NCI-H1092 treated with DMSO at 0.1 percent for 48 hours (cell line): ENCODE results near the gene TAOK1.

ENCODE experiments used
- DNase-seq: peaks from one replicate; lab custom pipeline; 2025; lab: John Stamatoyannopoulos, UW

TAOK1 gene

GRCh38 chr17:29584452-29585079 lies 194.4 kb downstream of the TAOK1 start:
- DNase-seq = no peak

- DNase-seq = no peak
These were observed 195.1 kb downstream of the TAOK1 start for GRCh38 chr17:29585080-29585751.

GRCh38 chr17:29586676-29587469 lies 196.7 kb downstream of the TAOK1 start:
- no peak for DNase-seq

DNA sequence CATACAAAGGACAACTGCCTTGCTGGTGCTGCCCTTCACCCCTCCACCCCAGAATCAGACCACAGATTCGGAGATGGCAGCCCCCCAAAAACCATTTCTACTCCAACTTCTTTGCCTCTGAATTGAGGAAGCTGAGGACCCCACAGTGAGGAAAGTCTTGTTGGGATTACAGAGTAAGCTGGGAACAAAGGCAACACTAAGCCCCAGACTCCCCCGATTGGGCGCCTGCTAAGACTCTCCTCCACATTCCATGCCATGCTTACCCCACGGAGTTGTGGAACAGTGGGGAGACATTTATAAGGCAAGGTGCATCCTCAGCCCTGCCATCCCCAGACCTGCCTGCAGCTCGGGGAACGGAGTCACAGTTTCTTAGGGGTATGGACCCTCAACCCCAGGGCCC lies 197.4 kb downstream of the TAOK1 start:
- DNase-seq = no peak

DNA sequence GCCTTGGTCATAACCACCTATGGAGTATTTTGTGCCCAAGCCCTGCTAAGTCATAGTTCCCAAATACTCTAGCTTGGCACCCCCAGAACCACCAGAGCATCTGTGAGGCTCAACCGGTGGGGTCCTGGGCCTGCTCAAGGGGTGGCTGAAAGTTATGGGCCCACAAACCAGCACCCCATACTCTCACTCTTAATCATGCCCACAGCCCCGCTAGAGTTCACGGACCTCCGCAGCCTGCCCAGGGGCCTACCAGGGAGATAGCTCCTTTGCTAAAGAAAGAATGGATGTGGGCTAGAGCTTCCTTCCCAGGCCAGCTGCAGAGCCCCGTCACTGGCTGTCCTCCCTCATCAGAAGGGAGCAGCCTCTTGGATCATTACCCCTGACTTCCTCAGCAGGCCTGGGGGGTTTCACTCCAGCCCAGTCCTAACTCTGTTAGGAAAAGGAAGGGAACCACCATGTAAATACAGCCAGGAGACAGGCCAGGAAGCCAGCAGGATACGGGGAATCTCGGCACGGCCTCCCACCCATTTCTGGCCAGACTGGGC lies 197.9 kb downstream of the TAOK1 start:
- no peak for DNase-seq

GRCh38 chr17:29588562-29589411 lies 198.6 kb downstream of the TAOK1 start:
- peak; percentile 36 for DNase-seq

- DNase-seq = peak; percentile 80
These were observed 199.6 kb downstream of the TAOK1 start, which contains the start of gene GIT1 for GRCh38 chr17:29589524-29590410. TSS of gene GIT1 (minus strand) at chr17:29589648. CDS start at chr17:29589378, 270 bp downstream.

DNA sequence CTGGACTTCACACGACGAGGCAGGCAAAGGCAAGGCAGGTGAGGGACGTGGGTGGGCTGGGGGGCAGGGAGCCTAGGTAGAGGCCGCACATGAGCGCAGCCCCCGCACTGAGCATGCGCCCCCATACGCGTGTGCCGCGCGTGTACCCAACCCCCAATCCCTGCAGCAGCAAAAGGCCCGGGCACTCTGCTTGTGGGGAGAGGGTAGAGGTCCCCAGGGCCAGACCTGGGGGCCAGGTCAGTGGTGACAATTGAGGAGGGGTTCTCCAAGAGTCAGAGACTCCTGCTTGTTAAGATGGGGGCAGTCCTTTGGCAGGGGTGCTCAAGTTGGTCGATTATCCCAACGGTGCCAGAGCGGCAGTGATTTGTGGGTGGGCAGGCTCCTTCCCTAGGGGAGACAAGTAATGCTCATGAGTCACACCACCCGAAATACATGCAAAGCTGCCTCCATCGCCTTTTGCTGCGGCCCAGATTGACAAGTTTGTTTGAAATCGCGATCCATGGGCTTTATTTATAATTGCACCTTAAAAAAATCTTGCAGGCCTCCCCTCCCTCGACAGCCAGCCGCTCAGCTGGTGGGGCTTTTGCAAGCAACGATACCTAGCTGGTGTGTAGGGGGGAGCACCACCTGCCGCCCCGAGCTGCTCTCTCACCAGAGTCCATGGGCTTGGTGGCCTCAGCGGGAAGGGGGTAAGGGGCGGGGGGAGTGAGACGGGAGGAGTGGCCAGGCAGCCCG lies 200.4 kb downstream of the TAOK1 start:
- DNase-seq = peak; percentile 82

DNA sequence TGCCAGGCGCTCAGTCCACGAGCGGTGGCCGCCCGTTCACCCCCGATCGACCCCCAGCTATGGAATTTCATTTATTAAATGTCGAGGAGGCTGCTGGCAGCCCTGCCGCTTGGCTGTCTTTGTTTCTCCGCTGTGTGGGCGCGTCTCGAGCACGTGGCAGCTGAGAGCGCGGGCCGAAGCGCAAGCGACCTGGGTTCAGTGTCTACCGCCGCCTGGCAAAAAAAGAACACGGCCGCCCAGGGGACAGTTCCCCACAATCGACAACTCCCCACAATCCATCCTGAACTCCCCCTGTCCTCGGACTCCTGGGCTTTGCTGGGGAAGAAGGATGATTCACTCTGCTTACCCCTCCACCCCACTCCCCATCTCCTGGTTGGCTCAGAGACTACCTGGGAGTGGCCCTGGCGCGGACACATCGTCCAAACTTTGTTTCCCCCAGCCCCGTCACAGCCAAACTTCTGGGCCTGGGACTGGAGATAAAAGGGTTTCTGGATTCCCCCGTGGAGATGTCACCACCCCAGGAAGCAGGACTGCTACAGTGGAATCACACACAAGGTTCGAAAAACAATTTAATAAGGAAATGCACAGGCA lies 201.1 kb downstream of the TAOK1 start:
- peak; percentile 82 for DNase-seq

GRCh38 chr17:29591737-29592608 lies 201.8 kb downstream of the TAOK1 start:
- peak; percentile 89 for DNase-seq

DNA sequence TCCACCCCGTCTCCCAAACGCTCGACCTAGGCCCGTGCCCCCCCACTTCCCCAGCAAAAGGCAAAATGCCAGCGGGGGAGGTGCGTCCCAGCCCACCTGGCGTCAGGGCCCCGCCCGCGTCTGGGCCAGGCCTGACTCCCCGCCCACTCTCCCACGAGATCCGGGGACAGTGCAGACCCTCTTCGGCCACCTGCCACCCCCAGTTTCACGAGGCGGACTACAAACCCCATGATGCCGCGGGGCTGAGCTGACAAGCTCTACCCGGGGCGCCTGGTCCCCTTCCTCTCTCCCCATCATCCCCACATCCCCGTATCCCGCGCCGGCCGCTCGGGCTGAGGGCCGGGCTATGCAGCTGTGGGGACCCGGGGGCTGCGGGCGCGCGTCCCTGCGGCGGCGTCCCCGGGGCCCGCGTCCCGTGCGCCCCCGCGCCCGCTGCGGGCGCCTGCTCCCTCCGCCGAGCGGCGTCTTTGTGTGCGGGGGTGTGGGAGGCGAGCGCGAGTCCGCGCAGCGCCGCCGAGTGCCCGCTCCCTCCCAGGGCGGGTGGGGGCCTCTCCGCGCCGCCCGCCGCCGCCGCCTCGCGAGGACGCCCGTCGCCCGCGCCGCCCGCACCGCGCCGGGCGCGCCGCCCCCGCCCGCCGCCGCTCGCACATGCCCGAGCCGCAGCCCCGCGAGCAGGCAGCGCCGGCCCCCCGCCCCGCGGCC lies 202.8 kb downstream of the TAOK1 start, which contains the start of gene ANKRD13B:
TSS of gene ANKRD13B (plus strand) at position 283 of the 702 bp plus-strand sequence. CDS start 490 bp downstream, outside the sequence.
- peak; percentile 43 for DNase-seq

GRCh38 chr17:29593591-29594518 lies 203.7 kb downstream of the TAOK1 start:
- DNase-seq = peak; percentile 18

DNA sequence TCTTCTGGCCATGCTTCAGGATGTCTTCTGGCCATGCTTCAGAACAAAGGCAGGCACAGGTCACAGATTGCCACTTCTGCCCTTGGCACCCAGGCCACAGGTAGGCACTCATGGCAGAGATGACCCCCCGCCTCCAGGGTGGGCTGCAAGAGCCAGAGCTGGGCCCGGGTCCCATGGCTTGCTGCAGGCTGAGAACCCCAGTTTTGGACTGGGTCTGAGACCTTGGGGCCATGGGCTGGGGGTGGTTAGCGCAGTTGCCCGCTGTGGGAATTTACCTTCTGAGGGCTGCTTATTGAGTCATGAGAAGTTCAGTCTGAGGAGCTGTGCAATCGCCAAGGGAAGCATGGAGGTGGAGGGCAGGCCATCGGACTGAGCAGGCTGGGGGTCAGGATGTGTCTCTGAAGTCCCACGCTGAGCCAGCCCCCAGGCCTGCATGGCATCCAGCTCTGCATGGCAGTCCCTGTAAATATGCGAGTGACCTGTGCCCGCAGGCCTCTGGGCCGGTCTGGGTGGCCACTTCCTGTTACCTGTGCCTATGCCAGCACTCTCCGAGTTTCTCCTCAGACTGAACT lies 204.4 kb downstream of the TAOK1 start:
- DNase-seq = no peak

DNA sequence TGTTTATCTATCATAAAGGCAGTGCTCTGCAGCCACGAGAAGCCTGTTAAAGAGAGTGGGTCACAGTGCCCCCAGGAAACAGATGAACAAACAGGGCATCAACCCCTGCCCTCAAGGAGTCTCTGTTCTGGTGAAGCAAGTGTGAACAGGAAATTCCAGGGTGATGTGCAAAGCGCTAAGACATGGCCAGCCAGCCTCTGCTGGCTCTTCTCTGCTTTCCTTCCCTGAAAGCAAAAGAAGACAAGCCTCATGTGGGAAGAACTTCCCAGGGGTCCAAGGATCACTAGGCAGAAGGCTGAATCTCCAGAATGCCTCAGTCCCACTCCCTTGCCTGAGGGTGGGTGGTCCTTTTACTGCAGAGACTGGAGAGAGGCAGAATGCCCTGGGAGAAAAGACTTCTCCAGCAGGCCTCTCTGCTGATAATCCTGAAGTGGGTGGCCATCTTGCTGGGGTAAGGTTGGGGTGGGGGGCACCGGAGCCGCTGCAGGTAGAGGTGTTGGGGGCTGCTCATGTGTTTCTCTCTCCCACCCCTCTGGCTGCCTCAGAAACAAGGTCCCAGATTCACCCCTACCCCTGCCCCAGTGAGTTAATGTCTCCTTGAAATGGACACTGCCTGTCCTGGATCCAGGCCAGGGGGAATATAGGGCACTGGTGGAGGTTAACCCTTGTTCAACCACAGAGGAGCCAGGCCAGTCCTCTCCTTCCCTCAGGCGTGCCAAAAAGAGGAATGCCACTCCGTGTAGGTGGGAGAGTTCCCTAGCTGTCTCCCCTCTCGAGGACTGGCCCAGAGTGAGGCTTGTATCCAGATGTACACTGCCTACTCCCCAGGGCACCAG lies 205.2 kb downstream of the TAOK1 start:
- no peak for DNase-seq
